Stimulated activated CD4-positive, alpha-beta T cell treated with anti-CD3 and anti-CD28 coated beads, Interleukin-1b, Interleukin-23, amount 100 ng/mL, for 48 hours (primary cell): ENCODE data around the gene ZNF823.
"Not testable (repeated sequence)": the region's sequence is repeated elsewhere in the genome, so short reads cannot be mapped to it uniquely, and the experiment has no call there.

Experiments
- DNase-seq: peaks from one replicate; pipeline ENCODE4 v3.0.0-alpha.2; 2020

Gene ZNF823

DNA sequence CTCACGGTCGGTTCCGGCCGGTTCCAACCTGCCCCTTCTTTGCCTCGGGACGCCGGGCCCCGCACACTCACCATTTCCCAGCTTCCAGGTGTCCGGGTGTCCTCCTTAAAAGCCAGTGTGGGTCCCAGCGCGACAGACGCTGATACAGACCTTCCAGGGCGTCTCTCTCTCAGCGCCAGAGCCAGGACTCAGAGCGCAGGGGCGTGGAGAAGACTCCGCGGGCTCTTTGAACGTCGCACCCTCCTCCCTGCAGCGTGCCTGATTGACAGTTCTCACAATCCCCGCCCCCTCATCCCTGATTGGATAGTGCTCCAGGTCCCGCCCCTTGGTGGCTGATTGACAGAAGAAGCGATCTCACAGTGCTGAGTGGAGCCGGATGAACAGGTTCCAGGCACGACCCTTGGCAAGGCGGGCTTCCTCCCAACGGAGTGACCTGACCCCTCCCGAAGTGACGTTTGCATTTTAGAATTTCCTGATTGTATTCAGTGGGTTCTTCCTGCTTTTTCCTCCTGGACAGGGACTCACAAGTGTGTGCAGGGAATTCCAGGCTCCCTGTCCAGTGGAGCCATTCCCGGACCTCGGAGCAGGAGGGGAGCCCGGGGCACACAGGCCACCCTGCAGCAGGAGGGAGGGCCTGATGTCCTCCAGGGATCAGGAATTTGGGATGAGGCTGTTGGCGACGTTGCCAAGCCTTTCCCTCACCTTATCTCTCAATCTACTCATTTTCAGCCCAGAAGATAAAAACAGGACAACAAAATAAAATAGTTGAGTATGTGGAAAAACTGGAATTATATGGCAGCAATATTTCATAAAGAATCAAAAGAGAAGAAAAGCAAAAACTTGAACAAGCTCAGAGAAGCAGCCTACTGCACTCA is at the start of gene ZNF823:
Gene ZNF823 (minus strand): TSS at position 201 of the 875 bp plus-strand sequence. CDS start 127 bp downstream, at position 74.
- DNase-seq = peak; percentile 98

DNA sequence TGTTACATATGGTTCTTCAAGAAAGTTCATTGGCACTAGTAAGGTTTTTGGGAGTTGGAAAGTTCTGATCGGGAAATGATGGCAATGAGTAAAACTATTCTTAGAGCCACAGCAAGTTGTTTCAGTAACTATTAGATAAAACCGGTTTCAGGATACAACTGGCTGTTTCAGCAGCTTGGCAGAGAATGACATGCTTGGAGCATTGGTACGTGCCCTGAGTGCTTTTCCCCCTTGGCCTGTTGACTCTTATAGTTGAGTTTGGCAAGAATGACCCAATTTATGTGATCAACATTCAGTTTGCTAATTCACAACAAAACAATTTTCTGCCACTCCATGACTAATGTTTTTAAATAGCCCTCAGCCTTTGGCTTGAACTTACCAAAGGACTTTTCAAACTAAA is 48.8 kb upstream of the ZNF823 start:
- DNase-seq = no peak

DNA sequence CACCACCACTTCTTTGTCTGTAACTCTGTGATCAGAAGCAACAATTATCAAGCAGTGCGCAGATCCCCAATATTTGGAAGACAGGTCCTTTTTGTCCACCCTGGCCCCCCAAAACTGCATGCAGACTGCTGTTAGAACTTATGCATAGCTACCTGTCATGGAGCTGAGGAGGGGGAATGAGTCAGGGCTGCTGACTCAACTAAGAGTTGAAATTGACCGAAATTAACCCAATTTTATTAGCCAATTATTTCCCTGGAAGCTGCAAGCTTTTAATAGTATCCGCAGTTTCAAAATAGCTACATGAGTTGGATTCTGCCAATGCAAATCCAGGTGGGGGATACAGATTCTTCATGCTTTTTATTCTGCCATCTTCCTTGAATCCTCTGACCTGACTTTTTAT is 45.6 kb upstream of the ZNF823 start:
- DNase-seq = no peak

DNA sequence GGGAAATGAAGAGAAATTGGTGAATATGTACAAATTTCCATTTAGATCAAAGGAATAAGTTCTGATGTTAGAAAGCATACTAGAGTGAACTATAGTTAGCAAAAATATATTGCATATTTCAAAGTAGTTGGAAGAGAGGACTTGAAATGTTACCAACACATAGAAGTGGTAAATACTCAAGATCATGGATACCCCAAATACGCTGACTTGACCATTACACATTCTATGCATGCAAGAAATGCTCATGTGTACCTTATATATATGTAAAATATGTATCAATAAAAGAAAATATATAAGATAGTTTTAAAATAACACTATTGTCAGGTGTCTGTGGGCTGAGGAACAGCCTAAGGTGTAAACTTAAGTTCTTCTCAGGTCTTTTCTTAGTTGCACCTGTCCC is 45.0 kb upstream of the ZNF823 start:
- no peak for DNase-seq

DNA sequence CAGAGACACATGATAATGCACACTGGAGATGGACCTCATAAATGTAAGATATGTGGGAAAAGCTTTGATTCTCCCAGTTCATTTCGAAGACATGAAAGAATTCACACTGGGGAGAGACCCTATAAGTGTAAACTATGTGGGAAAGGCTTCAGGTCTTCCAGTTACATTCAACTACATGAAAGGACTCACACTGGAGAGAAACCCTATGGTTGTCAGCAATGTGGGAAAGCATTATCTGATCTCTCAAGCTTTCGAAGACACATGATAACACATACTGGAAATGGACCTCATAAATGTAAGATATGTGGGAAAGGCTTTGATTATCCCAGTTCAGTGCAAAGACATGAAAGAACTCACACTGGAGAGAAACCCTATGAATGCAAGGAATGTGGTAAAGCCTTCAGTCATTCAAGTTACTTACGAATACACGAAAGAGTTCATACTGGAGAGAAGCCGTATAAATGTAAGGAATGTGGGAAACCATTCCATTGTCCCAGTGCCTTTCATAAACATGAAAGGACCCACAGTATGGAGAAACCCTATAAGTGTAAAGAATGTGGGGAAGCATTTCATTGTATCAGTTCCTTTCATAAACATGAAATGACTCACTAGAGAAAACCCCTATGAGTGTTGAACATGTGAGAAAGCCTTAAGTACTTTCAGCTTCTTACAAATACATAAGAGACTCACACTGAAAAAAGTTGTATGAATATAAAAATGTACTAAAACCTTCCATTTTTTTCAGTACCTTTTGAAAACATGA is 42.7 kb upstream of the ZNF823 start:
- no peak for DNase-seq

DNA sequence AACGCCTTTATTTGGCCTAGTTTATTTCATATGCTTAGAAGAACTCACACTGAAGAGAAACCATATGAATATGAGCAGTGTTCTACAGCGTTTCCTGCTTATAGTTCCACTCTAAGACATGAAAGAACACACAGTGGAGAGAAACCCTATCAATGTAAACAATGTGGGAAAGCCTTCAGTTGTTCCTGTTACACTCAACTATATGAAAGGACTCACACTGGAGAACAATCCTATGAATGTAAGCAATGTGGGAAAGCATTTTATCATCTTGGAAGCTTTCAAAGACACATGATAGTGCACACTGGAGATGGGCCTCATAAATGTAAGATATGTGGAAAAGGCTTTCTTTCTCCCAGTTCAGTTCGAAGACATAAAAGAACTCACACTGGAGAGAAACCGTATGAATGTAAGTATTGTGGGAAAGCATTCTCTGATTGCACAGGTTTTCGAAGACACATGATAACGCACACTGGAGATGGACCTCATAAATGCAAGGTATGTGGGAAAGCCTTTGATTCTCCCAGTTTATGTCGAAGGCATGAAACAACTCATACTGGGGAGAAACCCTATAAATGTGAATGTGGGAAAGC is 41.8 kb upstream of the ZNF823 start:
- DNase-seq = no peak

DNA sequence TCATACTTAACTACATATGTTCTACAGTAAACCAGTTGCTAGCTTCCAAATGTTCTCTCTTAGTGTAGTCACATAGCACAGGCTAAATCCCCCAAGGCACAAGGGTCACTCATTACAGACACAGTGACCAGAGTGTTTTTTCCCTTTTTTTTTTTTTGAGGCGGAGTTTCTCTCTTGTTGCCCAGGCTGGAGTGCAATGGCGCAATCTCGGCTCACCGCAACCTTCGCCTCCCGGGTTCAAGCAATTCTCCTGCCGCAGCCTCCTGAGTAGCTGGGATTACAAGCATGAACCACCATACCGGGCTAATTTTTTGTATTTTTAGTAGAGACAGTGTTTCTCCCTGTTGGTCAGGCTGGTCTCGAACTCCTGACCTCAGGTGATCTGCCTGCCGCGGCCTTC is 37.9 kb upstream of the ZNF823 start:
- not testable (repeated sequence) for DNase-seq

DNA sequence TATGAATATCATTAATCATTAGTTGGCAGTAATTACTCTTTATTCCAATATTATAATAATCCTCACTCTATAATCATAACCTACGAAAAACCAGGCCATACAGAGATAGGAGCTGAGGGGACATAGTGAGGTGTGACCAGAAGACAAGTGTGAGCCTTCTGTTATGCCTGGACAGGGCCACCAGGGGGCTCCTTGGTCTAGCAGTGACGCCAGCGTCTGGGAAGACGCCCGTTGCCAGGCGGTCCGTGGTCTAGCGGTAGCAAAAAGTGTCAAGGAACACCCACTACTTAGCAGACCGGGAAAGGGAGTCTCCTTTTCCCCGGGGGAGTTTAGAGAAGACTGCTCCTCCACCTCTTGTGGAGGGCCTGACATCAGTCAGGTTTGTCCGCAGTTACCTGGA is 32.8 kb upstream of the ZNF823 start:
- not testable (repeated sequence) for DNase-seq

DNA sequence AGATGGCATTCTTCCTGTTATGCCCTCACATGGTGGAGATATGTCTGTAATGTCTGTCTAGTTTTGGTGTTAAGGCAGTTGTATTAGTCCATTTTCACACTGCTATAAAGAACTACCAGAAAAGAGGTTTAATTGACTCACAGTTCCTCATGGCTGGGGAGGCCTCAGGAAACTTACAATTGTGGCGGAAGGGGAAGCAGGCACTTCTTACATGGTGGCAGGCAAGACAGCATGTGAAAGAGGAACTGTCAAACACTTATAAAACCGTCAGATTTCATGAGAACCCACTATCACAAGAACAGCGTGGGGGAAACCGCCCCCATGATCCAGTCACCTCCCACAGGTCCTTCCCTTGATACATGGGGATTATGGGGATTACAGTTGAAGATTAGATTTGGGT is 31.2 kb upstream of the ZNF823 start:
- DNase-seq = no peak

DNA sequence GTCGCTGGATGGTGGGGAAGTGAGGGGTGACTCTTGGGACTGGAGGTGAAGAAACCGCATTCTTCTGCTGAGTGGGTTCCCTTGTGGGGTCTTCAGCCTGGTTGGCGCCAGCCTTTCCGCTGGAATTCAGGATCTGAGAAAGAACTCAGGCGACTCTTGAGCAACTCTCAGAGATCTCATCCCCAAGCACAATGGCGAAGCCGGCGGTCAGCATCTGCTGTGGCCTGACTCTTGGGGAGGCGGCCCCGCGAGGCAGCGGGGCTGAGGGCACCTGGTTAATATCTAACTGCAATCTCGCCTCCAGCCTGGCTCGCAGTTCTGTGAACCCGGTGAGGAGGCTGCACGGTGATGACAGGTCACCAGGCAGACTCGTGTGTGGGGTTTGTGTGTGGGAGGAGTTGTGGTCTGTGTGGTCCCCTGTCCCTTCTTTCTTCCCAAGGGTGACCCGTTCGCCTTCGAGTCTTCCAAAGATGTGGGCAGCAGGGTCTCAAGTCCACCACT is 28.9 kb upstream of the ZNF823 start:
- peak; percentile 20 for DNase-seq

DNA sequence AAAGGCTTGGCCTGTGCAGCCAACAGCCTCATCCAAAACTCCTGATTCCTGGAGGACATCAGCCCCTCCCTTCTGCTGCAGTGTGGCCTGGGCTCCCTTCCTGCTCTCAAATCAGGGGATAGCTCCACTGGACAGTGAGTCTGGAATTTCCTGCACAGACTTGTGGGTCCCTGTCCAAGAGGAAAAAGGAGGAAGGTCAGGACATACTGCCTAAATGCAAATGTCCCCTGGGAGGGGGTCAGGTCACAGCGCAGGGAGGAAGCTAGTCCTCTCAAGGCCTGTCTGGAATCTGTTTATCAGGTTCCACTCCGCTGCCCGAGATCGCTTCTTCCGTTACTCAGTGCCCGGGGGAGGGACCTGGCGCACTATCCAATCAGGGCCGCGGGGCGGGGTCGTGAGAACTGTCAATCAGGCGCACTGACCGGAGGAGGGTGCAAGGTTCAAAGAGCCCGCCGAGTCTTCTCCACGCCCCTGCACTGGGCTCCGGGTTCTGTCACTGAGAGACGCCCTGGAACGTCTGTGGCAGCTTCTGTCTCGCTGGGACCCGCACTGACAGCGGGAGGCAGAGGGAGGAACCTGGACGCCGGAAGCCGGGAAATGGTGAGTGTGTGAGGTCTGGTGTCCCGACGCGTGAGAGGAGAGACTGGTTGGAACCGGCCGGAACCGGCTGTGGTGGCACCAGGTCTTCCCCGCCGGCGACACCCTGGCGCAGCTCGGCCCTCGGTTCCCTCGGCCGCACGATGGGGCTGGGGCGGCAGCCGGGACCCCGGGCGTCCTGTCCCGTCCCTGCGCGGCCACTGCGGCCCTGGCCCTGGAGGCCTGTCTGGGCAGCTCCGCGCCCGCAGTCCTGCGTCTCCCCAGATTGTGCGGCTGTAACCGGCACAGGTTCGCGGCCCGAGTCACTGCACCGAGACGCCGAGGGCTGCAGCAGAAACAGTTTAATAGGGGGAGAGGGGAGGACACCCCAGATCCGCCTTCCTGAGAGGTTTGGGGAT is 28.1 kb upstream of the ZNF823 start, which contains the start of gene ZNF441:
Gene ZNF441 (plus strand): TSS at position 404 of the 995 bp plus-strand sequence. CDS start 194 bp downstream, at position 598.
- peak; percentile 94 for DNase-seq

DNA sequence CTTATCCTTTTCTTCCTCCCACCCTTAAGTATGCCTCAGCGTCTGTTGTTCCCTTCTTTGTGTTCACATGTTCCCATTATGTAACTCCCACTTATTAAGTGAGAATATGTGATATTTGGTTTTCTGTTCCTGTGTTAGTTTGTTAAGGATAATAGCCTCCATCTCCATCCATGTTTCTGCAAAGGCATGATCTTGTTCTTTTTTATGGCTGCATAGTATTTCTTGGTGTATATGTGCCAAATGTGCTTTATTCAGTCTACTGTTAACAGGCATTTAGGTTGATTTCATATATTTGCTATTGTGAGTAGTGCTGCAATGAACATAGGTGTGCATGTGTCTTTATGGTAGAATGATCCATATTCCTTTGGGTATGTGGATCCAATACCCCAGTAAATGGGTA is 24.9 kb upstream of the ZNF823 start:
- DNase-seq = no peak

DNA sequence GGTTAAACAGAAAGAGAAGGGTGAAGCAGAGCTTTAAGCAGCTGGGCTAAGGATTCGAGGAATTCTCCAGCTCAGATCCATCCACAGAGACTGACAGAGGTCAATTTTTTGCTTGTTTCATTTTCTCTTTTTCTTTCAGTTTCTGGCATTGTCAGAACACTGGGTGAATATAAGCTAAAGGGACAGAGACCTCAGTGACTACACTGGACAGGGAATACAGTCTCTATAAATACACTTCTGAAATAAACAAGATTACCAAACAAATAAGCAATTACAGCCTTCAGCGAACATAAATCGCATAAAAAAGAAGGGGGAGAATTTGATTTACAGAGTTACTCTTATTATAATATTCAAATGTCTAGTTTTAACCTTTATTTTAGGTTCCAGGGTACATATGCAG is 24.4 kb upstream of the ZNF823 start:
- no peak for DNase-seq

DNA sequence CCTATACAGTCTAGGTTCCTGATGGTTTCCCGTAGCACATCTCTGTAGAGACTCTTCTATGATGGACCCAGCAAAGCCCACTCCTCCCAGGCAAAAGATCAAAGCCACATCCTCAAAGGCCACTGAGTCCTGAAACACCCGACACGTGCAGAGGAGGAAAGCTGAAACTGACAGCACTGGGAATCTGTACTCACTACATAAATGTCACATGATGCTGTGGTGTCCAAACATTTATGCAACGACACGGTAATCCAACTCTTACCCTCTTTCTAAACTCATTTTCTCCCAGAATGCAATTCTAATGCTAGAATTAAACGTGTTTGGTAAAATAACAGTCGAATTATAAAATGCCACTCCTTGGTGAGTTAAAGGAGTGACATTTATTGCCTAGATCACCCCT is 21.1 kb upstream of the ZNF823 start:
- no peak for DNase-seq

DNA sequence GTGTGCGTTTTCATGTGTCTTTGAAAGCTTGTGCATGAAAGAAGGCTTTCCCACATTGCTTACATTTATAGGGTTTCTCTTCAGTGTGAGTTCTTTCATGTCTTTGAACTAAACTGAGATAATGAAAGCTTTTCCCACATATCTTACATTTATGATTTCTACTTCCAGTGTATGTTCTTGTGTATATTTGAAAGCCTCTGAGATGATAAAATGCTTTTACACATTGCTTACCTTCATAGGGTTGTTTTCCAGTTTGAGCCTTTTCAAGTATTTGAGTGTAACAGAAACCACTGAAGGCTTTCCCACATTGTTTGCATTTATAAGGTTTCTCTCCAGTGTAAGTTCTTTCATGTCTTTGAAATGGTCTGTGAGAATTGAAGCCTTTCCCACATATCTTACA is 18.2 kb upstream of the ZNF823 start:
- no peak for DNase-seq

DNA sequence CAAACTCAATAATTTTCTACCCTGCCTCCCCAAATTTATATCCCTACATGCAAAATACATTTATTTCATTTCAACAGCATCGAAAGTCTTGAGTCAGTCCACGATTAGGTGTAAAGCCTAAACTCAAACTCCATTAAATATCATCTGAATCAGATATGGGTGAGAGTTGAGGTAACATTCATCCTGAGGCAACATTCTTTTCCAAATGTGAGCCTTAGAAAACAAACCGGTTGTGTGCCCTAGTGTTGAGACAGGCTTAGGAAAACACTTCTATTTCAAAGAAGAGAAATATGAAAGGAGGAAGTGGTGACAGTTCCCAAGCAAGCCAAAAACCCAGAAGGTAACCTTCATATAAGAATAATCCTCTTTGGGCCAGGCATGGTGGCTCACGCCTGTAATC is 15.9 kb upstream of the ZNF823 start:
- DNase-seq = no peak

DNA sequence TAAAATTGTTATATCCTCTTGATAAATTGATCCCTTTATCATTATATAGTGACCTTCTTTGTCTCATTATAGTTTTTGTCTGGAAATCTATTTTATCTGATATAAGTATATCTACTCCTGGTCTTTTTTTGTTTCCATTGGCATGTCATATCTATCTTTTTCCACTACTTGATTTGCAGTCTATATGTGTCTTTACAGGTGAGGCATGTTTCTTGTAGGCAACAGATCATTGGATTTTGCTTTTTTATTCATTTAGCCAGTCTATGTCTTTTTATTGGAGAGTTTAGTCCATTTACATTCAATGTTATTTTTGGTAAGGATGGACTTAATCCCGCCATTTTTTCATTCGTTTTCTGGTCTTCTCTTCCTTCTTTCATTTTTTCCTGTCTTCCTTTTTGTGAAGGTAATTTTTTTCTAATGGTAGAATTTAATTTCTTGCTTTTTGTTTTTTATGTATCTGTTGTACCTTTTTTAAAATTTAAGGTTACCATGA is 13.5 kb upstream of the ZNF823 start:
- no peak for DNase-seq

DNA sequence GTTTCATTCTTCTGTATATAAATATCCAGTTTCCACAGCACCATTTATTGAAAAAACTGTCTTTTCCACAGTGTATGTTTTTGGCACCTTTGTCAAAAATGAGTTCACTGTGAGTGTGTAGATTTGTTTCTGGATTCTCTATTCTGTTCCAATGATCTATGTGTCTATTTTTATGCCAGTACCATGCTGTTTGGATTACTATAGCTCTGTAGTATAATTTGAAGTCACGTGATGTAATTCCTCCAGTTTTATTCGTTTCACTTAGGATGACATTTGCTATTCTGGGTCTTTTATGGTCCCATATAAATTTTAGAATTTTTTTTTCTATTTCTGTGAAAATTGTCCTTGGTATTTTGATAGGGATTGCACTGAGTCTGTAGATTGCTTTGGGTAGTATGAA is 11.0 kb upstream of the ZNF823 start:
- DNase-seq = no peak

DNA sequence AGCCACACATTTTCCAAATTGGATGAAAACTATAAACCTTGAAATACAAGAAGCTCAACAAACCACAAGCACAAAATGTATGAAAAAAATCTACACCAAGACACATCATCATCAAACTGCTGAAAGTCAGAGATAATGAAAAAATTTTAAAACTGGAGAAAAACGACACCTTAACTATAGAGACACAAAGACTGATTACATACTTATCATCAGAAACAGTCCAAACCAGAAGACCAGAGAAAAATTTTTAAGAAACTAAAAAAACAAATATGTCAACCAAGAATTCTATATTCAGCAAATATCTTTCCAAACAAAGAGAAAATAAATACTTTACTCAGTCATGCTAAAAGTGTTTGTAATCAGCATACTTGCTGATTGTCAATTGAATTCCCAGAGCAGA is 8.5 kb upstream of the ZNF823 start:
- no peak for DNase-seq

DNA sequence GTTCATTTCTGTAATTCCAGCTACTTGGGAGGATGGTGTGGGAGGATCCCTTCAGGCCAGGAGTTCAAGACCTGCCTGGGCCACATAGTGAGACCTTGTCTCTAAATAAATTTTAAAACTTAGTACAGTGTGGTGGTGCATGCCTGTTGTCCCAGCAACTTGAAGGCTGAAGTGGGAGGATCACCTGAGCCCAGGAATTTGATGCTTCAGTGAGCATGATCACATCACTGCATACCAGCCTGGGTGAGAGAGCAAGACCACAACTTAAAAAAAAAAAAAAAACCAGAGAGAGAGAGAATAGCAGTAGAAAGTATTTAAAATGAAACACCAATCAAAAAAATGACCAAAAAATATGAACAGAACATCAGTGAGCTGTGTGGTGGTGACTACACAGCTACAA is 7.1 kb upstream of the ZNF823 start:
- no peak for DNase-seq

DNA sequence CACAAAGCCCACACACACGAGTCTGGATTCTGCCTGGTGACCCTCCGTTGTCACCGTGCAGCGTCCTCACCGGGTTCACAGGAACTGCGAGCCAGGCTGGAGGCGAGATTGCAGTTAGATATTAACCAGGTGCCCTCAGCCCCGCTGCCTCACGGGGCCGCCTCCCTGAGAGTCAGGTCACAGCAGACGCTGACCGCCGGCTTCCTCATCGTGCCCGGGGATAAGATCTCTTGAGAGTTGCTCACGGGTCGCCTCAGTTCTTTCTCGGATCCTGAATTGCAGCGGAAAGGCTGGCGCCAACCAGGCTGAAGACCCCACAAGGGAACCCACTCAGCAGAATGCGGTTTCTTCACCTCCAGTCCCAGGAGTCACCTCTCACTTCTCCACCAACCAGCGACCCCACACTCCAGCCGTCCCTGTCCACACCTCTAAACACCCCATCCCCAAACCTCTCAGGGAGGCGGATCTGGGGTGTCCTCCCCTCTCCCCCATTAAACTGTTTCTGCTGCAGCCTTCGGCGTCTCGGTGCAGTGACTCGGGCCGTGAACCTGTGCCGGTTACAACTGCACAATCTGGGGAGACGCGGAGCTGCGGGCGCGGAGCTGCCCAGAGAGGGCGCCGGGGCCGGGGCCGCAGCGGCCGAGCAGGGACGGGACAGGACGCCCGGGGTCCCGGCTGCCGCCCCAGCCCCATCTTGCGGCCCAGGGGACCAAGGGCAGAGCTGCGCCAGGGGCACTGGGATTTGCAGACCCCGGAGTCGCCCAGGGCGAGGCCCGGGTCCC is 591 bp downstream of the ZNF823 start:
- peak; percentile 24 for DNase-seq
